Stimulated activated CD4-positive, alpha-beta T cell treated with anti-CD3 and anti-CD28 coated beads, Interleukin-1b, Interleukin-23, amount 100 ng/mL, for 48 hours (primary cell): ENCODE results near the gene ARL4D.
"Not testable (repeated sequence)": the region's sequence is repeated elsewhere in the genome, so short reads cannot be mapped to it uniquely, and the experiment has no call there.

Experiments used
- DNase-seq: peaks from one replicate; pipeline ENCODE4 v3.0.0-alpha.2; 2020

Gene ARL4D

GRCh38 chr17:43399839-43400328 is 1.1 kb downstream of the ARL4D start:
- no peak for DNase-seq

GRCh38 chr17:43400943-43401717 is 2.3 kb downstream of the ARL4D start:
- DNase-seq = no peak

- DNase-seq = no peak
Observed at GRCh38 chr17:43402078-43402477, 3.3 kb downstream of the ARL4D start.

GRCh38 chr17:43402567-43402966 is 3.8 kb downstream of the ARL4D start:
- DNase-seq = no peak

DNA sequence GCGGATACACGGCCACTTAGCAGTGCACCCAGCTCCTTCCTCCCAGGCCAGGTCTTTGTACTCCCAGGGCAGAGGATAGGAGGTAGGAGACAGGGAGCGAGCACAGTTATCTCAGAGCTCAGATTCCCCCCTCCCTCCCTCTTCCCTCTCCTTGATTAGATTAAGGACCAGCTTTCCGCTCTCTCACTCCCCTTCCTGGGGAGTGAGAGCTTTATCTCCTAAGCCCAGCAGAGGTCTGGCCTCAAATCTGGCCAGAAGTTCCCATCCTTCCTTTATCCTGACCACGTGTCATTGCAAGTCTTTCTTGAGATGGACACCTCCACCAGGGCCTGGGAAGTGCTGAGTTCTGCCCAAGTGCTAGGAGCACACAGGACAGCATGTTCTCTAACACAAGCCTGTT is 5.1 kb downstream of the ARL4D start:
- DNase-seq = no peak

DNA sequence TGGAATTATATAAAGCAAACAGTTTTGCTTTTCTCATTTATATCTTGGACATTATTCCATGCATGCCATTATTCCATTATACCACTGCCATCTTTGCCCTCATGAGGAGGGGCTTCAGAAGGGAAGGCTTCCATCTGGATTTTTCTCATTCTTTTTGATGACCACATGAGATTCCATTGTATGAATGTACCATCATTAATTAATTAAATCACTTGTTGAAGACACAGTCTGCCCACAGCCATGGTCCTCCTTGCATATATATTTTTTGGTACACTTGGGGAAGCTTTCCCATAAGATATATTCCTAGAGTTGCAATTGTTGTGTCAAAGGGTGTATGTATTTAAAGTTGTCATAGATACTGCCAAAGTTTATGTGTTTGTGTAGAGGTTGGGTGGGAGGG is 7.1 kb downstream of the ARL4D start:
- DNase-seq = no peak

GRCh38 chr17:43406676-43407645 is 8.2 kb downstream of the ARL4D start:
- no peak for DNase-seq

GRCh38 chr17:43409131-43409530 is 10.3 kb downstream of the ARL4D start:
- DNase-seq = no peak

DNA sequence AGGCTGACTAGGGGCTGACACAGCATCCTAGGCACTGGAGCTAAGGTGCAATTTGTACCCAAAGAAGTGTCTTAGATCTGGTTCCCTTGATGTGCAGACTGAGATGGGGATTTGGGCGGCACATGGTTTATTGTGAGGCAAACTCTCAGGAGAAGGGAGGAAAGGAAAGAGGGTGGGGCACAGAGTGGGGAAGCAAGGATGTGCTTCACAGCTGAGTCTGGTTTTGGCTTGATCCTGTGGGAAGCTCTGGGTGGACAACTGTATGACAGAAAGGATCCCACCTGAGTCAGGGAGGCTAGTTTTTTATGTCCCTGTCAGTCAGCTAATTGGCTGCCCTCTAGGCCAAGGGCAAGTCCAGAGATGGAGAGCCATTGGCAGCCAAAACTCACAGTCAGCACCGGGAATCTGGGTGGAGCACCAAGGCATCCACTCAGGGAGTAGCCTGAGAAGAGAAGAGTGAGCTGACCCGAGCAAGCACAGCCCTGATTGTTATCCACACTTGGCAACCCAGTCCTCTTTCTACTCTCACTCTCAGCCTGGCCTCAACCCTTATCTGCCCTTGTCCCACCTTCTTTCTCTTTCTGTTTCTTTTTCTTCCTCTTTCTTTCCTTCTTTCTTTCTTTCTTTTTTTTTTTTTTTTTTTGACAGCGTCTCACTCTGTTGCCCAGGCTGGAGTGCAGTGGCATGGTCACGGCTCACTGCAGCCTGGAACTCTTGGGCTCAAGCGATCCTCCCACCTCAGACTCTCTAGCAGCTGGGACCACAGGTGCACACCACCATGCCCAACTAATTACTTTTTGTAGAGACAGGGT is 12.0 kb downstream of the ARL4D start:
- no peak for DNase-seq

DNA sequence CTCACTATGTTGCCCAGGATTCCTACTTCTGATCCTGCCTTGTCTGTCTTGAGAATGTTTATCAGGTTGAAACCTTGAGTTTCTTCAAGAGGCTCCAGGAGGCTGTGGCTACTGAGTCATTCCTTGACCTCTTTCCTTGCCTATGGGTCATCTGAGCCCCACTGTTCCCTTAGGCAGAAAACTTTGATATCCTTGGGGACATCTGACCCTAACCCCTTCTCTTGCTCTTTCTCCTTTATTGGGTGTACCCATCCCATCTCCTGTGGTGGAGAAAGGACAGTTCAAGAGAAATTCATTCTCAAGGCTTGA is 12.5 kb downstream of the ARL4D start:
- no peak for DNase-seq

DNA sequence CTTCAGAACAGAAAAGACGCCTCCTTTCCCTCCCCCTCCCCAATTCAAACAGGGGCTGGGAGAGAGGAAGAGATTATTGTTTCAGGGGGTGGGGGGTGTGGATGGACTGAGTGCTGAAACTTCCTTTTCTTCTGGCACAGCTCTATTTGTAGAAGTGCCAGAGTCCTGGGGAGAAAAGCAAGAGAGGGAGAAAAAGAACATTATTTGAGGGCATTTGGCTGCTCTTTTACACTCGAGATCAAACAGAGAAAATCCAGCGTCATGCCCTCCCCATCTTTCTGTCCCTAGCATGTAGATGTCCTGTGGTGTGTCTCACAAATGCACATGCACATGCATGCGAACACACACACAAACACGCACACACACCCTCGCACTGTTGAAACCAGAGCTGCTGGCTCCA is 13.0 kb downstream of the ARL4D start:
- DNase-seq = no peak

DNA sequence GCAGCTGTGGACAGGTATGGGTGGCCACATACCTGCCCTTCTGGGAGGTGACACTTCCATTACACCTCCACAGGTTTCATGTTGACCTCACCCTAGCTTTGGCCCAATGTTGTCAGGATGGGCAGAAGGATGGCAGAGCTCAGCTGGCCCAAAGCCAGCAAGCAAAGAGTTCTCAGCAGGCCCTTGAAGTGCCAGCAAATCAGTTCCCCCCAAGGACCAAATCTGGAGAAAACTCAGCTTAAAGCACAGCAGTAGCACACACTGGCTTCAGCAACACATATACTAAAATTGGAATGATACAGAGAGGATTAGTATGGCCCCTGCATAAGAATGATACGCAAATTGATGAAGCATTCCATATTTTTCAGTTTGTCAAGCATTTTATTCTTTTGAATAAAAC is 13.4 kb downstream of the ARL4D start:
- DNase-seq = no peak

DNA sequence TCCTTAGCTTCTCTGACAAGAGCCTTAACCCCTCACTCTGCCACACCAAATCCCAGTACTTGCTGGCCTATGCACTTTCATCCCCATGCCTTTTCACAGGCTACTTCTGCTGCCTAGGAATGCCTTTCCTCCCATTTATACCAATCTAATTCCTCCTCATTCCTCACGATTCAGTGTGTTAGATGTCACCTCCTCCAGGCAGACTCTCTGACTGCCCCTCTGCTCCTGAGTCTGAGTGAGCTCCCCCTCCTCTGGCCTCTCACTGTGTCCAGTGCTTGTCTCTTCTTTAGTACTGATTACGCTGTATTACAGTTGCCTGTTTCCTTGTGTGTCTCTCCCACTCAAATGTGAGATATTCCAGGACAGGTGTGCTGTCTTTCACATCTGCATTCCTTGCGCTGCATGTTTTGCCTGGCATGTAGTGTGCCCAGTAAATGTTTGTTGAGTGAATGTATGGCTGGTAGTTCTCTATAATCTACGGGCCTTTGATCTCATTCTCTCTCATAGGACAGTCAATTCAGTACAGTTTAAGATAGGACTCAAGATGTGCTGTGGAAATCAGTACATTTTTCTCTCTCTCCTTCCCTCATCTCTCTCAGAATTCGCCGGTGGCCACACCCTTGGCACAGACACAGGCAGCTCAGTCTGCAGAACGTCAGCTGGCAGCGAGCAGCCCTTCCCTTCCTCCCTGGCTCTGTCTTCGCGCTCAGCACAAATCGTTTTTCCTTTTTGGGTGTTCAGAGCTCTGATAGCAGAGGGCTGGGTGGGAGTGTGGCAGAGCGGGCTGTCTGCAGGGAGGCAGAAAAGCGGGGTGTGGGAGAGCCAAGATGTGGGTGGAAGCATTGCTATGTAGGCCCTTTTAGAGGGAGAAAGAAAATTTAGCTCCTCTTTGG is 18.5 kb downstream of the ARL4D start:
- no peak for DNase-seq

- peak; percentile 8 for DNase-seq
Observed at GRCh38 chr17:43418441-43419374, 19.9 kb downstream of the ARL4D start.

GRCh38 chr17:43419375-43419882 is 20.6 kb downstream of the ARL4D start:
- DNase-seq = not testable (repeated sequence)

GRCh38 chr17:43423777-43424455 is 25.1 kb downstream of the ARL4D start:
- DNase-seq = no peak

DNA sequence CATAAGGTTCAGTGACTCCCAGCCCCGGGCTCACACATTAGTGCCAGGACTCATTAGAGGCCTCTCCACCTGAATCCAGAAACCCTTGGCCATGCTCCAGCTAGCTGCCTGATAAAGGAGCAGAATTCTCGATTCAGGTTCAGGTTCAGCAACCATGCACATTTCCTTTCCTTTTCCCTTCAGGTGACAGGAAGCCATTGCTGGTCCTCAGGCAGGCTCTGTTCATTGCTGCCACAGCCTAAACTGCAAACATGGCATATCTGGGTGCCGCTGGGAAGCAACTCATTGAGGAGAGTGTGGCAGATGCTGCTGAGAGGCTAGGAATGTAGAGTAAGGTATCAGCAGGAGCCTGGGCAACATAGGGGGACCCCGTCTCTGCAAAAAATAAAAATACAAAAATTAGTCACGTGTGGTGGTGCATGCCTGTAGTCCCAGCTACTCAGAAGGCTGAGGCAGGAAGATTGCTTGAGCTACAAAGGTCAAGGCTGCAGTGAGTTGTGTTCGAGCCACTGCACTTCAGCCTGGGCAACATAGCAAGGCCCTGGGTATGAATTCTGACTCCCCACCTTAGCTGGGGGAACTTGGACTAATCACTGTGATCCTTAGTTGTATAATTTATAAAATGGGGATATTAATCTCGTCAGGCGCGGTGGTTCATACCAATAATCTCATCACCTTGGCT is 28.7 kb downstream of the ARL4D start:
- no peak for DNase-seq

- no peak for DNase-seq
Observed at GRCh38 chr17:43428524-43428923, 29.7 kb downstream of the ARL4D start.

DNA sequence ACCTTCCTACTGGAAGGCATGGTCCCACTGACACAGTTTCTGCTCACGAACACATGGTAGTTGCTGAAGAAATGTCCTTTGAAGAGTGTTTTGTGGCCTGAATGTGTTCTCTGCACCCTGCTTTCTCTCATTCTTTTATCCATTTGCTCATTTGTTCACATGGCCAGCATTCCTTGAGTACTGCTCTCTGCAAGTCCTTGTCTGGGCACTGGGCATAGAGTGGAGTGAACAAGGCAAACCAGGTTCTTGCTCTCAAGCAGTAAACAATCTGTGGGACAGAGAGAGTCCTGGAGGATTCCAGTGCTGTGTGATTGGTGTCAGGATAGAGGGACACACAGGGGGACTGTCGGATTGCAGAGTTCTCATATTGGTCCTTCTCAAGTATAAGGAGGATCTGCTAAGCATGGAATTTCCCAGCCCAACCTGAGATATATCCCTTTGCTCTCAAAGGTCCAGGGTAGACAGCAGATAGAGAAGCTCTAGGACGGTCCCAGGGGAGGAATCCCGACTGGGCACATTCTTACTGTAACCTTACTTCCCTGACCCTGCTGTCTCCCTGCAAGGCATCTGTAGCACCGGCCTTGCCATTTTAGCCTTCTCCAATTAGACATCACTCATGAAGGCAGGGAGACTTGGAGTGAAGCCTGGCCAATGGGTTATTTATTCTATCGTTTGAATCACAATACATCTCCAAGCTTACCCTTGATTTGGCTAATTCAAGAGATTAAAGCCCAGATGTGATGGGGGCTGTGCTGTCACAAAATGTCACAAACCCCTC is 32.3 kb downstream of the ARL4D start:
- DNase-seq = no peak
